MM.1S (cell line): Measurements from ENCODE around the gene LYPD1.

Experiments
- EZH2 ChIP-seq: fragments of 300-600 bp; sonication (generic); optimal IDR thresholded peaks from 2 replicates; pipeline ENCODE3; 2017; ENCODE audit warnings: low read depth, mild to moderate bottlenecking, antibody characterized with exemption, low read length, mixed read lengths
- EZH2phosphoT487 ChIP-seq: fragments of 300-600 bp; sonication (generic); IDR thresholded peaks from 2 replicates; pipeline ENCODE4 v1.6.1; 2018; ENCODE audit warnings: antibody characterized with exemption, low read length
- TF ChIP-seq, protein P1 (sequence below): fragments of 300-600 bp; sonication (generic); IDR thresholded peaks from 2 replicates; pipeline ENCODE4 v1.5.1; 2016; ENCODE audit warnings: antibody characterized with exemption, low read length, mixed read lengths

DNA sequence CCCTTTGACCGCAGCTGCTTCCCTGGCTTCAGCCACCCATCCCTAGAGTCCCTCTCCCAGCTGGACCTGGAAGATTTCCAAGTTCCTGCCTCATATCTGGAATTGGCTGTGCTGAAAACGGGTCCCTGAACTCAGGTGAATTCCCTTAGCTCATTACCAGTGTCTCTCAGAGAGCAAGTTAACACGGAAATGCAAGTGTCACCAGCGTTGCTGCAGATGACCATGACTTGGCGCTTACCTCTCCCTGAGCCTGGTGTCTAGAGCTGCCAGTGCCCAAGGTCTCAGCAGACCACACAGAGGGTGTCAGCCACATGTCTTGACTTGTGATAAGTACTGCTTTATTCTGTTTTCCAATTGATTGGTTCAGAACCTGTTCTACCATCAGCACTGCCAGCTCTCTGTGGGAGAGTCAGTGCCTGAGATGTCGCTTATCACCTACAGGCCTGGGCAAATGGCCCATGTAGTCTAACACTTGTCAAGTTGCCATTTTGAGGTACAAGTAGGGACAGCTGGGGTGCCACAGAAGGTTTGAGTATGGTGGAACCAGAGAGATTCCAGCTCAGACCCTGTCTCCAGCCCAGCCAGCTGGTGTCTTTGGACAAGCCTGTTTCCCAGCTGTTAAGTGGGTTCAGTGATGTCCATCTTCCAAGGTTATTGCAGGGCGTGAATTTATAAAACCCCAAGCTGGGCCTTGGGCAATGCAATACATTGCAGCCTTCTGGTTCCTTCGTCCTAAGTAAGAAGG, 48.7 kb downstream of the LYPD1 start:
- TF ChIP-seq, protein P1, sequence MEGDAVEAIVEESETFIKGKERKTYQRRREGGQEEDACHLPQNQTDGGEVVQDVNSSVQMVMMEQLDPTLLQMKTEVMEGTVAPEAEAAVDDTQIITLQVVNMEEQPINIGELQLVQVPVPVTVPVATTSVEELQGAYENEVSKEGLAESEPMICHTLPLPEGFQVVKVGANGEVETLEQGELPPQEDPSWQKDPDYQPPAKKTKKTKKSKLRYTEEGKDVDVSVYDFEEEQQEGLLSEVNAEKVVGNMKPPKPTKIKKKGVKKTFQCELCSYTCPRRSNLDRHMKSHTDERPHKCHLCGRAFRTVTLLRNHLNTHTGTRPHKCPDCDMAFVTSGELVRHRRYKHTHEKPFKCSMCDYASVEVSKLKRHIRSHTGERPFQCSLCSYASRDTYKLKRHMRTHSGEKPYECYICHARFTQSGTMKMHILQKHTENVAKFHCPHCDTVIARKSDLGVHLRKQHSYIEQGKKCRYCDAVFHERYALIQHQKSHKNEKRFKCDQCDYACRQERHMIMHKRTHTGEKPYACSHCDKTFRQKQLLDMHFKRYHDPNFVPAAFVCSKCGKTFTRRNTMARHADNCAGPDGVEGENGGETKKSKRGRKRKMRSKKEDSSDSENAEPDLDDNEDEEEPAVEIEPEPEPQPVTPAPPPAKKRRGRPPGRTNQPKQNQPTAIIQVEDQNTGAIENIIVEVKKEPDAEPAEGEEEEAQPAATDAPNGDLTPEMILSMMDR = no peak
- TF ChIP-seq EZH2 (no peak), EZH2phosphoT487 (no peak)
